HG03060 (cell line): Measurements from ENCODE around the gene RABEP2.
"Not testable (repeated sequence)": the region's sequence is repeated elsewhere in the genome, so short reads cannot be mapped to it uniquely, and the experiment has no call there.

Source experiments
- ATAC-seq: cut with Tn5 transposase; IDR thresholded peaks from one replicate; pipeline ENCODE4 v1.9.1; 2021; ENCODE audit warnings: low read depth, moderate number of reproducible peaks; ENCODE audit not compliant: unreplicated experiment

Gene RABEP2

GRCh38 chr16:28880589-28880915 is 44.5 kb downstream of the RABEP2 start:
- ATAC-seq: no peak

- no peak for ATAC-seq
These were observed 45.0 kb downstream of the RABEP2 start for GRCh38 chr16:28879841-28880588.

- ATAC-seq: no peak
These were observed 45.7 kb downstream of the RABEP2 start for GRCh38 chr16:28879261-28879840.

GRCh38 chr16:28878083-28878926 is 46.7 kb downstream of the RABEP2 start, which contains the start of gene ATP2A1:
TSS of gene ATP2A1 (plus strand) at chr16:28878488. CDS start at chr16:28878672, 184 bp downstream.
- no peak for ATAC-seq

GRCh38 chr16:28877655-28878000 is 47.4 kb downstream of the RABEP2 start:
- ATAC-seq: no peak

- ATAC-seq: no peak
These were observed 47.9 kb downstream of the RABEP2 start for GRCh38 chr16:28876973-28877654.

- ATAC-seq: no peak
These were observed 48.9 kb downstream of the RABEP2 start for GRCh38 chr16:28876019-28876659.

- ATAC-seq: no peak
These were observed 49.7 kb downstream of the RABEP2 start for GRCh38 chr16:28875134-28876018.

GRCh38 chr16:28874406-28874805 is 50.6 kb downstream of the RABEP2 start:
- no peak for ATAC-seq

GRCh38 chr16:28873543-28874201 is 51.4 kb downstream of the RABEP2 start:
- ATAC-seq: no peak

GRCh38 chr16:28872952-28873351 is 52.1 kb downstream of the RABEP2 start:
- ATAC-seq: no peak

GRCh38 chr16:28869201-28869600 is 55.8 kb downstream of the RABEP2 start:
- no peak for ATAC-seq

- ATAC-seq: not testable (repeated sequence)
These were observed 57.4 kb downstream of the RABEP2 start for GRCh38 chr16:28867646-28868045.

GRCh38 chr16:28867241-28867640 is 57.8 kb downstream of the RABEP2 start:
- ATAC-seq: no peak

GRCh38 chr16:28866454-28866804 is 58.6 kb downstream of the RABEP2 start:
- ATAC-seq: no peak

GRCh38 chr16:28865722-28866453 is 59.1 kb downstream of the RABEP2 start:
- ATAC-seq: no peak

- no peak for ATAC-seq
These were observed 59.9 kb downstream of the RABEP2 start for GRCh38 chr16:28865001-28865688.
